NB4 (cell line): ENCODE data around the gene FBXO27.

Experiments used
- DNase-seq: peaks from one replicate; pipeline ENCODE4 v3.0.0; 2010; ENCODE audit warnings: low read depth
- H3K4me3 ChIP-seq: one replicate; pipeline ENCODE4 v1.5.1; 2011; ENCODE audit warnings: mild to moderate bottlenecking, low read depth, low read length, moderate library complexity
- CTCF ChIP-seq: IDR thresholded peaks from one replicate; pipeline ENCODE4 v1.5.1; 2012; ENCODE audit warnings: low read depth, low read length
- MAX ChIP-seq: IDR thresholded peaks from 2 replicates; pipeline ENCODE4 v1.6.1; 2011; ENCODE audit warnings: low read depth, low read length
- MYC ChIP-seq: IDR thresholded peaks from 2 replicates; pipeline ENCODE4 v1.6.1; 2011; ENCODE audit warnings: low read depth, low read length
- POLR2A ChIP-seq: IDR thresholded peaks from 2 replicates; pipeline ENCODE4 v1.6.1; 2011; ENCODE audit warnings: mild to moderate bottlenecking; ENCODE audit not compliant: insufficient read length; ENCODE audit errors: extremely low read depth

The FBXO27 gene

GRCh38 chr19:39060171-39060570 lies 27.8 kb upstream of the FBXO27 start:
- DNase-seq = no peak
- no peak overlapping the region for H3K4me3 ChIP-seq
- no peak for TF ChIP-seq MYC
- no peak for TF ChIP-seq MAX
- TF ChIP-seq POLR2A = no peak
- no peak for TF ChIP-seq CTCF

GRCh38 chr19:39059302-39059701 lies 27.0 kb upstream of the FBXO27 start:
- DNase-seq = no peak
- TF ChIP-seq CTCF (no peak), MAX (no peak), MYC (no peak), POLR2A (no peak)

GRCh38 chr19:39057615-39058014 lies 25.3 kb upstream of the FBXO27 start:
- no peak overlapping the region for H3K4me3 ChIP-seq
- DNase-seq = no peak
- TF ChIP-seq POLR2A (no peak), CTCF (no peak)

More at GRCh38 chr19:39059302-39059701, 27.0 kb upstream of the FBXO27 start:
- H3K4me3 ChIP-seq = no peak overlapping the region

GRCh38 chr19:39054091-39054470 lies 21.7 kb upstream of the FBXO27 start:
- no peak for DNase-seq
- TF ChIP-seq POLR2A = no peak
- no peak for TF ChIP-seq MYC
- no peak for TF ChIP-seq CTCF
- TF ChIP-seq MAX = no peak
- H3K4me3 ChIP-seq = no peak overlapping the region

GRCh38 chr19:39053276-39054090 lies 21.1 kb upstream of the FBXO27 start:
- no peak for DNase-seq
- TF ChIP-seq CTCF (no peak), POLR2A (no peak), MYC (no peak), MAX (no peak)
- no peak overlapping the region for H3K4me3 ChIP-seq

GRCh38 chr19:39052846-39053245 lies 20.5 kb upstream of the FBXO27 start:
- no peak for TF ChIP-seq POLR2A
- TF ChIP-seq MYC = no peak
- no peak for TF ChIP-seq CTCF
- no peak for TF ChIP-seq MAX
- H3K4me3 ChIP-seq = no peak overlapping the region
- no peak for DNase-seq
